ENCODE measurements around the gene BSPRY.

BSPRY gene

GRCh38 chr9:113359385-113359784 is 10.0 kb downstream of the BSPRY start:
- TF ChIP-seq POLR2AphosphoS5 (IDR thresholded peaks at IDR 0.05; ENCODE audit: low read depth, low read length) (no peak), TAF1 (IDR thresholded peaks at IDR 0.05; ENCODE audit: borderline replicate concordance, insufficient read depth, low read length) (no peak), FOXP2 (optimal IDR thresholded peaks at IDR 0.05; ENCODE audit: borderline replicate concordance, extremely low read depth, extremely low read length, insufficient read depth) (no peak), SIN3A (IDR thresholded peaks at IDR 0.05; ENCODE audit: borderline replicate concordance, insufficient read depth, low read length) (no peak)
- TF ChIP-seq, protein P1, sequence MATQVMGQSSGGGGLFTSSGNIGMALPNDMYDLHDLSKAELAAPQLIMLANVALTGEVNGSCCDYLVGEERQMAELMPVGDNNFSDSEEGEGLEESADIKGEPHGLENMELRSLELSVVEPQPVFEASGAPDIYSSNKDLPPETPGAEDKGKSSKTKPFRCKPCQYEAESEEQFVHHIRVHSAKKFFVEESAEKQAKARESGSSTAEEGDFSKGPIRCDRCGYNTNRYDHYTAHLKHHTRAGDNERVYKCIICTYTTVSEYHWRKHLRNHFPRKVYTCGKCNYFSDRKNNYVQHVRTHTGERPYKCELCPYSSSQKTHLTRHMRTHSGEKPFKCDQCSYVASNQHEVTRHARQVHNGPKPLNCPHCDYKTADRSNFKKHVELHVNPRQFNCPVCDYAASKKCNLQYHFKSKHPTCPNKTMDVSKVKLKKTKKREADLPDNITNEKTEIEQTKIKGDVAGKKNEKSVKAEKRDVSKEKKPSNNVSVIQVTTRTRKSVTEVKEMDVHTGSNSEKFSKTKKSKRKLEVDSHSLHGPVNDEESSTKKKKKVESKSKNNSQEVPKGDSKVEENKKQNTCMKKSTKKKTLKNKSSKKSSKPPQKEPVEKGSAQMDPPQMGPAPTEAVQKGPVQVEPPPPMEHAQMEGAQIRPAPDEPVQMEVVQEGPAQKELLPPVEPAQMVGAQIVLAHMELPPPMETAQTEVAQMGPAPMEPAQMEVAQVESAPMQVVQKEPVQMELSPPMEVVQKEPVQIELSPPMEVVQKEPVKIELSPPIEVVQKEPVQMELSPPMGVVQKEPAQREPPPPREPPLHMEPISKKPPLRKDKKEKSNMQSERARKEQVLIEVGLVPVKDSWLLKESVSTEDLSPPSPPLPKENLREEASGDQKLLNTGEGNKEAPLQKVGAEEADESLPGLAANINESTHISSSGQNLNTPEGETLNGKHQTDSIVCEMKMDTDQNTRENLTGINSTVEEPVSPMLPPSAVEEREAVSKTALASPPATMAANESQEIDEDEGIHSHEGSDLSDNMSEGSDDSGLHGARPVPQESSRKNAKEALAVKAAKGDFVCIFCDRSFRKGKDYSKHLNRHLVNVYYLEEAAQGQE (IDR thresholded peaks at IDR 0.05; ENCODE audit: insufficient read depth in 1 of 2, low read depth in 2 of 2, low read length in 2 of 2): no peak

GRCh38 chr9:113360242-113360842 is 11.0 kb downstream of the BSPRY start:
- TF ChIP-seq SIN3A (IDR thresholded peaks at IDR 0.05; ENCODE audit: borderline replicate concordance, insufficient read depth, low read length) (no peak), TAF1 (IDR thresholded peaks at IDR 0.05; ENCODE audit: borderline replicate concordance, insufficient read depth, low read length) (no peak), POLR2AphosphoS5 (IDR thresholded peaks at IDR 0.05; ENCODE audit: low read depth, low read length) (no peak), FOXP2 (optimal IDR thresholded peaks at IDR 0.05; ENCODE audit: borderline replicate concordance, extremely low read depth, extremely low read length, insufficient read depth) (no peak)
- TF ChIP-seq, protein P1 (IDR thresholded peaks at IDR 0.05; ENCODE audit: insufficient read depth in 1 of 2, low read depth in 2 of 2, low read length in 2 of 2): no peak

- TF ChIP-seq FOXP2 (optimal IDR thresholded peaks at IDR 0.05; ENCODE audit: borderline replicate concordance, extremely low read depth, extremely low read length, insufficient read depth): no peak
- TF ChIP-seq POLR2AphosphoS5 (IDR thresholded peaks at IDR 0.05; ENCODE audit: low read depth, low read length): no peak
- no peak for TF ChIP-seq SIN3A (IDR thresholded peaks at IDR 0.05; ENCODE audit: borderline replicate concordance, insufficient read depth, low read length)
- TF ChIP-seq, protein P1 (IDR thresholded peaks at IDR 0.05; ENCODE audit: insufficient read depth in 1 of 2, low read depth in 2 of 2, low read length in 2 of 2): no peak
- no peak for TF ChIP-seq TAF1 (IDR thresholded peaks at IDR 0.05; ENCODE audit: borderline replicate concordance, insufficient read depth, low read length)
Observed at GRCh38 chr9:113361304-113362018, 12.1 kb downstream of the BSPRY start.

GRCh38 chr9:113363336-113363735 is 14.0 kb downstream of the BSPRY start:
- no peak for TF ChIP-seq SIN3A (IDR thresholded peaks at IDR 0.05; ENCODE audit: borderline replicate concordance, insufficient read depth, low read length)
- no peak for TF ChIP-seq POLR2AphosphoS5 (IDR thresholded peaks at IDR 0.05; ENCODE audit: low read depth, low read length)
- TF ChIP-seq FOXP2 (optimal IDR thresholded peaks at IDR 0.05; ENCODE audit: borderline replicate concordance, extremely low read depth, extremely low read length, insufficient read depth): no peak
- no peak for TF ChIP-seq TAF1 (IDR thresholded peaks at IDR 0.05; ENCODE audit: borderline replicate concordance, insufficient read depth, low read length)
- TF ChIP-seq, protein P1 (IDR thresholded peaks at IDR 0.05; ENCODE audit: insufficient read depth in 1 of 2, low read depth in 2 of 2, low read length in 2 of 2): no peak

Measured in PFSK-1 (cell line).